Neuronal stem cell (in vitro differentiated cells): ENCODE measurements around the gene HAUS5.

Source experiments
- DNase-seq: peaks from one replicate; pipeline ENCODE4 v3.0.0-alpha.2; 2013; ENCODE audit warnings: low spot score
- H2AFZ ChIP-seq: one replicate; pipeline ENCODE4 v1.6.1; 2013; ENCODE audit warnings: mild to moderate bottlenecking, low read length, inconsistent platforms
- H2AK5ac ChIP-seq: 2 replicates; pipeline ENCODE4 v1.6.1; 2013; ENCODE audit warnings: low read depth, mild to moderate bottlenecking, inconsistent platforms, low read length, moderate library complexity, mixed read lengths
- H2BK120ac ChIP-seq: 2 replicates; pipeline ENCODE4 v1.6.1; 2013; ENCODE audit warnings: low read depth, mild to moderate bottlenecking, inconsistent platforms, low read length, moderate library complexity, mixed read lengths
- H2BK12ac ChIP-seq: one replicate; pipeline ENCODE4 v1.6.1; 2013; ENCODE audit warnings: low read length, inconsistent platforms
- H2BK15ac ChIP-seq: 2 replicates; pipeline ENCODE4 v1.6.1; 2013; ENCODE audit warnings: mild to moderate bottlenecking, low read length, inconsistent platforms, mixed read lengths
- H2BK5ac ChIP-seq: one replicate; pipeline ENCODE4 v1.6.1; 2013; ENCODE audit warnings: inconsistent platforms, mild to moderate bottlenecking, low read length, moderate library complexity
- H3K14ac ChIP-seq: one replicate; pipeline ENCODE4 v1.6.1; 2013; ENCODE audit warnings: low read length, inconsistent platforms
- H3K18ac ChIP-seq: 2 replicates; pipeline ENCODE4 v1.6.1; 2013; ENCODE audit warnings: low read length, inconsistent platforms
- H3K23ac ChIP-seq: 2 replicates; pipeline ENCODE4 v1.6.1; 2013; ENCODE audit warnings: low read depth, mild to moderate bottlenecking, mixed read lengths, low read length, inconsistent platforms; ENCODE audit not compliant: poor library complexity
- H3K27ac ChIP-seq: replicated peaks from 3 replicates; pipeline ENCODE4 v1.5.1; 2013; ENCODE audit warnings: low read length, inconsistent platforms
- H3K27me3 ChIP-seq, 3 experiments: 2 replicates each; pipeline ENCODE4 v1.6.1; 2013; ENCODE audit warnings: low read length in 3 of 3, mild to moderate bottlenecking in 2 of 3, inconsistent platforms in 1 of 3, low read depth in 1 of 3, mixed read lengths in 1 of 3, moderate library complexity in 1 of 3; ENCODE audit not compliant: control insufficient read depth in 3 of 3, insufficient read depth in 3 of 3
- H3K36me3 ChIP-seq, 2 donors: replicated peaks in 1 of 2; 2 replicates each; pipeline ENCODE4 v1.6.1; 2013; ENCODE audit warnings: low read length in 2 of 2; ENCODE audit not compliant: control insufficient read depth in 2 of 2, insufficient read depth in 2 of 2
- H3K4ac ChIP-seq: 2 replicates; pipeline ENCODE4 v1.6.1; 2013; ENCODE audit warnings: inconsistent platforms, mild to moderate bottlenecking, low read length, moderate library complexity
- H3K4me1 ChIP-seq, 2 donors: 1 replicate in 1 of 2; 2 replicates in 1 of 2; pipeline ENCODE4 v1.6.1; 2013; ENCODE audit warnings: low read length in 2 of 2, low read depth in 1 of 2; ENCODE audit not compliant: control insufficient read depth in 2 of 2, insufficient read depth in 1 of 2
- H3K4me2 ChIP-seq: one replicate; pipeline ENCODE4 v1.6.1; 2013; ENCODE audit warnings: mild to moderate bottlenecking, low read length, inconsistent platforms; ENCODE audit not compliant: insufficient read depth, poor library complexity, severe bottlenecking
- H3K4me3 ChIP-seq, 2 donors: 2 replicates each; pipeline ENCODE4 v1.5.1; 2013; ENCODE audit warnings: low read length in 2 of 2, mild to moderate bottlenecking in 2 of 2, inconsistent platforms in 1 of 2, moderate library complexity in 1 of 2
- H3K79me1 ChIP-seq: one replicate; pipeline ENCODE4 v1.6.1; 2013; ENCODE audit warnings: low read depth, mild to moderate bottlenecking, inconsistent platforms, low read length, moderate library complexity
- H3K9ac ChIP-seq: one replicate; pipeline ENCODE4 v1.6.1; 2013; ENCODE audit warnings: mild to moderate bottlenecking, low read depth, low read length, inconsistent platforms; ENCODE audit not compliant: poor library complexity
- H3K9me3 ChIP-seq, 2 donors: replicated peaks in 1 of 2; 2 replicates each; pipeline versions ENCODE3 to v1.6.1; 2013; ENCODE audit warnings: low read length in 2 of 2, mild to moderate bottlenecking in 2 of 2, inconsistent platforms in 1 of 2, low read depth in 1 of 2, mixed read lengths in 1 of 2, moderate library complexity in 1 of 2; ENCODE audit not compliant: control insufficient read depth in 2 of 2, insufficient read depth in 1 of 2
- H4K8ac ChIP-seq: one replicate; pipeline ENCODE4 v1.6.1; 2013; ENCODE audit warnings: low read depth, mild to moderate bottlenecking, inconsistent platforms, low read length, moderate library complexity
- H4K91ac ChIP-seq: one replicate; pipeline ENCODE4 v1.6.1; 2013; ENCODE audit warnings: low read length, low read depth, mild to moderate bottlenecking, inconsistent platforms; ENCODE audit not compliant: poor library complexity
- WGBS, 2 donors: extraction: QIAGEN DNeasy Blood & Tissue Kit; methylation state at CpG; one replicate each; pipeline ENCODE4 v1.1.7; 2013; ENCODE audit warnings: missing lambda C conversion rate in 2 of 2, mixed read lengths in 1 of 2; ENCODE audit not compliant: insufficient read length in 2 of 2, insufficient replicate concordance in 1 of 2; ENCODE audit errors: extremely low coverage in 2 of 2; 5-methylcytosine and 5-hydroxymethylcytosine counted together

Gene HAUS5

GRCh38 chr19:35645680-35646511 lies 33.4 kb downstream of the HAUS5 start:
- WGBS, 2 donors = no CpG with 5 or more reads among the region's 7 CpGs
- H2BK120ac ChIP-seq = no peak overlapping the region

GRCh38 chr19:35648017-35648961 lies 35.8 kb downstream of the HAUS5 start, which contains the start of gene COX6B1:
COX6B1 (plus strand) TSS chr19:35648323; CDS start chr19:35651244, 2,921 bp downstream.
- H2BK5ac ChIP-seq = no peak within 1 kb of the TSS
- no peak within 1 kb of the TSS for H4K8ac ChIP-seq
- H3K4me3 ChIP-seq = peak within 1 kb of the TSS; percentile 81 to 92
- H3K9me3 ChIP-seq = no peaks in the 10 kb centered on the region
- no peak within 1 kb of the TSS for H2BK12ac ChIP-seq
- peaks cover 2% of the 10 kb centered on the region for H3K79me1 ChIP-seq
- H2BK15ac ChIP-seq = no peak within 1 kb of the TSS
- H3K4me1 ChIP-seq = peaks cover 8 to 12% of the 10 kb centered on the region in 2 donors
- peak within 1 kb of the TSS; percentile 82 for H3K4me2 ChIP-seq
- H4K91ac ChIP-seq = no peak within 1 kb of the TSS
- H2AK5ac ChIP-seq = peak within 1 kb of the TSS; percentile 41
- peak within 1 kb of the TSS; percentile 89 for H3K9ac ChIP-seq
- H3K4ac ChIP-seq = no peak within 1 kb of the TSS
- DNase-seq = peak; percentile 88
- WGBS, 2 donors = no CpG with 5 or more reads among the region's 46 CpGs
- H3K27me3 ChIP-seq = peaks cover 0 to 6% (median 0%) of the 10 kb centered on the region in 3 experiments
- no peak within 1 kb of the TSS for H3K23ac ChIP-seq
- peak within 1 kb of the TSS; percentile 41 for H3K14ac ChIP-seq
- peak within 1 kb of the TSS; percentile 72 for H3K18ac ChIP-seq
- no peak within 1 kb of the TSS for H2BK120ac ChIP-seq
- H3K27ac ChIP-seq = no peak within 1 kb of the TSS
- peaks cover 7 to 28% of the 10 kb centered on the region in 2 donors for H3K36me3 ChIP-seq
- peak within 1 kb of the TSS; percentile 85 for H2AFZ ChIP-seq

More at GRCh38 chr19:35645680-35646511, 33.4 kb downstream of the HAUS5 start:
- DNase-seq = no peak
- Histone ChIP-seq H3K9me3 (no peaks in the 10 kb centered on the region), H3K14ac (no peak overlapping the region), H3K4ac (no peak overlapping the region), H2BK15ac (no peak overlapping the region), H2BK5ac (no peak overlapping the region), H3K23ac (no peak overlapping the region), H3K27ac (no peak overlapping the region), H3K79me1 (peaks cover under 1% of the 10 kb centered on the region), H2AK5ac (peak overlapping the region; percentile 77), H3K9ac (no peak overlapping the region), H3K4me3 (no peak overlapping the region), H2BK12ac (peak overlapping the region; percentile 8), H3K18ac (peak overlapping the region; percentile 25), H3K36me3 (peaks cover 2 to 13% of the 10 kb centered on the region in 2 donors), H3K27me3 (peaks cover 0 to 6% (median 0%) of the 10 kb centered on the region in 3 experiments), H4K91ac (no peak overlapping the region), H4K8ac (no peak overlapping the region), H3K4me1 (peaks cover 17 to 25% of the 10 kb centered on the region in 2 donors), H2AFZ (peak overlapping the region; percentile 99), H3K4me2 (no peak overlapping the region)

- Histone ChIP-seq H3K4me3 (no peak overlapping the region), H3K36me3 (peaks cover 11 to 46% of the 10 kb centered on the region in 2 donors), H3K27ac (no peak overlapping the region), H3K4me2 (no peak overlapping the region), H3K27me3 (peaks cover 0 to 2% (median 0%) of the 10 kb centered on the region in 3 experiments), H3K23ac (no peak overlapping the region), H2BK12ac (no peak overlapping the region), H4K91ac (no peak overlapping the region), H3K79me1 (peaks cover 2% of the 10 kb centered on the region), H3K18ac (no peak overlapping the region), H2BK5ac (no peak overlapping the region), H4K8ac (no peak overlapping the region), H3K9me3 (no peaks in the 10 kb centered on the region), H2BK120ac (no peak overlapping the region), H3K14ac (no peak overlapping the region), H3K4ac (no peak overlapping the region), H2BK15ac (no peak overlapping the region), H2AK5ac (no peak overlapping the region), H2AFZ (no peak overlapping the region), H3K4me1 (peaks cover 3 to 4% of the 10 kb centered on the region in 2 donors), H3K9ac (no peak overlapping the region)
- WGBS, 2 donors = no CpG with 5 or more reads among the region's 9 CpGs
- no peak for DNase-seq
Observed at GRCh38 chr19:35650581-35650980, 38.0 kb downstream of the HAUS5 start.
